ENCODE data around the gene SLC35F3.

The SLC35F3 gene

GRCh38 chr1:234373959-234374254 is 469.4 kb downstream of the SLC35F3 start:
- H3K27ac ChIP-seq (ENCODE audit: low read length), result peak overlapping the region; percentile 97
- H3K36me3 ChIP-seq (ENCODE audit: control insufficient read depth in 1 of 2, insufficient read depth in 2 of 2, low read length in 2 of 2), result peaks cover 19 to 24% of the 10 kb centered on the region in 2 donors
- peaks cover 6 to 21% of the 10 kb centered on the region in 2 donors for H3K4me1 ChIP-seq (ENCODE audit: control insufficient read depth in 1 of 2, insufficient read depth in 2 of 2, low read length in 2 of 2)
- H3K4me3 ChIP-seq (ENCODE audit: low read depth in 1 of 2, low read length in 2 of 2), result peak overlapping the region; percentile 87 to 95
- H3K9me3 ChIP-seq (ENCODE audit: control insufficient read depth in 1 of 2, low read length in 2 of 2), result no peaks in the 10 kb centered on the region
- H3K27me3 ChIP-seq (ENCODE audit: low read depth, low read length), result no peaks in the 10 kb centered on the region
